Transverse colon (tissue), 4 donors: ENCODE data around the gene OAS2.

Source experiments
- POLR2A ChIP-seq: fragments of 450-650 bp; IDR thresholded peaks from one replicate; pipeline ENCODE4 v1.6.1; 2016; ENCODE audit warnings: antibody characterized with exemption, mild to moderate bottlenecking, moderate library complexity
- POLR2AphosphoS5 ChIP-seq, 3 donors: sonication (generic); formaldehyde crosslinking; IDR thresholded peaks; one replicate each; pipeline ENCODE4 v1.6.1; 2016; ENCODE audit warnings: antibody characterized with exemption in 3 of 3
- TF ChIP-seq, protein P1 (sequence below), 5 experiments: fragments of 200-600 bp in 3 of 5; fragments of 450-650 bp in 2 of 5; sonication (generic) in 3 of 5; IDR thresholded peaks; 1 replicate in 2 of 5; 2 replicates in 3 of 5; pipeline ENCODE4 v1.5.1; 2016 to 2017; ENCODE audit warnings: antibody characterized with exemption in 5 of 5, inconsistent platforms in 3 of 5, mild to moderate bottlenecking in 2 of 5, moderate library complexity in 1 of 5

DNA sequence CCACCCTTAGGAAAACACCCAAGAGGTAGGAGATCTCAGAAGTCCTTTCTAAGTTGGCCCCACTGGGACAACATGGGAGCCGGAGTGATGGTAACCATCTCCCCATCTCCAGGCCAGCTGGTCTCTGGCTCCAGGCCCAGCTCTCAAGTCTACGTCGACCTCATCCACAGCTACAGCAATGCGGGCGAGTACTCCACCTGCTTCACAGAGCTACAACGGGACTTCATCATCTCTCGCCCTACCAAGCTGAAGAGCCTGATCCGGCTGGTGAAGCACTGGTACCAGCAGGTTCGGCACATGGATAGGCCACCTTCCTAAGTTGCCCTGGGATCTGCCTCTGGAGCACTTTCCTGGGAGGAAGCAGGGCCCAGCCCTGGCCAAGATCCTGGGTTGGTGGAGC is 11.0 kb upstream of the OAS2 start:
- TF ChIP-seq POLR2A (no peak), POLR2AphosphoS5 (IDR thresholded peaks at IDR 0.05) (no peak)
- TF ChIP-seq, protein P1, sequence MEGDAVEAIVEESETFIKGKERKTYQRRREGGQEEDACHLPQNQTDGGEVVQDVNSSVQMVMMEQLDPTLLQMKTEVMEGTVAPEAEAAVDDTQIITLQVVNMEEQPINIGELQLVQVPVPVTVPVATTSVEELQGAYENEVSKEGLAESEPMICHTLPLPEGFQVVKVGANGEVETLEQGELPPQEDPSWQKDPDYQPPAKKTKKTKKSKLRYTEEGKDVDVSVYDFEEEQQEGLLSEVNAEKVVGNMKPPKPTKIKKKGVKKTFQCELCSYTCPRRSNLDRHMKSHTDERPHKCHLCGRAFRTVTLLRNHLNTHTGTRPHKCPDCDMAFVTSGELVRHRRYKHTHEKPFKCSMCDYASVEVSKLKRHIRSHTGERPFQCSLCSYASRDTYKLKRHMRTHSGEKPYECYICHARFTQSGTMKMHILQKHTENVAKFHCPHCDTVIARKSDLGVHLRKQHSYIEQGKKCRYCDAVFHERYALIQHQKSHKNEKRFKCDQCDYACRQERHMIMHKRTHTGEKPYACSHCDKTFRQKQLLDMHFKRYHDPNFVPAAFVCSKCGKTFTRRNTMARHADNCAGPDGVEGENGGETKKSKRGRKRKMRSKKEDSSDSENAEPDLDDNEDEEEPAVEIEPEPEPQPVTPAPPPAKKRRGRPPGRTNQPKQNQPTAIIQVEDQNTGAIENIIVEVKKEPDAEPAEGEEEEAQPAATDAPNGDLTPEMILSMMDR (IDR thresholded peaks at IDR 0.05), result no peak
